NCI-H446 (cell line): ENCODE data around the gene DNAJC10.

ENCODE experiments used
- DNase-seq, 2 experiments: peaks; one replicate each; lab custom pipeline; 2025; lab: John Stamatoyannopoulos, UW

DNAJC10 gene

GRCh38 chr2:182834293-182834692 is 118.2 kb downstream of the DNAJC10 start:
- no peak for DNase-seq

- no peak for DNase-seq
Observed at GRCh38 chr2:182836451-182836850, 120.4 kb downstream of the DNAJC10 start.
